DMS114 treated with DMSO at 0.1 percent for 48 hours (cell line): ENCODE results near the gene SESTD1.
"Not testable (repeated sequence)": the region's sequence is repeated elsewhere in the genome, so short reads cannot be mapped to it uniquely, and the experiment has no call there.

ENCODE experiments used
- DNase-seq: peaks from one replicate; lab custom pipeline; 2025; ENCODE audit not compliant: unreplicated experiment; lab: John Stamatoyannopoulos, UW

Gene SESTD1

DNA sequence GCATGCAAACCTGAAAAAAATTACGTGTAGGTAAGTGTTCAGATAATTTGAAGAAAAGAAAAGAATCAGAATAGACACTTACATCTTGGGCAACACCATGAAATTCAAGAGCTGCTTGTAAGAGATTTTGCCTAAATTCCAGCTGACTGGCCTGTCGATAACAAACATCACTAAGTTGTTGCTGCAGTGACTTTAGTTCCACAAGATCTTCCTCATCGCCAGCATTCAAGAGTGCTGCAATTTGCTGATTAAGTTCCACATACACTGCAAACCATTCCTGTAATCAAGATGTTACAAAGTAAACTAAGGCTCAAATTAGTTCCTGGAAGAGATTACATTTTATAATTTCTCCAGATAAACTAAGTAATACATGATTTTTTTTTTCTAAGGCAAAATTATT, 140.3 kb downstream of the SESTD1 start:
- DNase-seq = no peak

DNA sequence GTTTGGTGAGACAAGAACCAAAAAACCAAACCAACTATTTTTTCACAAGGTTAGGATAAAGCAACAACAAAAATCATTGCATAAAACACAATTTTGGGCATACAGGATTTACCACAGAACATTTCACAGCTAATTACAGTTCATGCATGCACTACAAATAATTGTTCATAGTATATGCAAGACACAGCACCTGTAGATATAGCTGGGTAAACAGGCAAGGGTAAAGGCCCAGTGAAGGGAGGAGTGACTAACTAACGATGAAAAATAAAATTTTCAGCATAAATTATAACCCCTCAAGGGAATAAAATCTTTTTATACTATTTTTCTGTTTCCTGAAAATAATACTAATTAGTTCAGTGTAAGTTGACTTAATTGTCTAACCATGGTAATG, 141.4 kb downstream of the SESTD1 start:
- DNase-seq = no peak

DNA sequence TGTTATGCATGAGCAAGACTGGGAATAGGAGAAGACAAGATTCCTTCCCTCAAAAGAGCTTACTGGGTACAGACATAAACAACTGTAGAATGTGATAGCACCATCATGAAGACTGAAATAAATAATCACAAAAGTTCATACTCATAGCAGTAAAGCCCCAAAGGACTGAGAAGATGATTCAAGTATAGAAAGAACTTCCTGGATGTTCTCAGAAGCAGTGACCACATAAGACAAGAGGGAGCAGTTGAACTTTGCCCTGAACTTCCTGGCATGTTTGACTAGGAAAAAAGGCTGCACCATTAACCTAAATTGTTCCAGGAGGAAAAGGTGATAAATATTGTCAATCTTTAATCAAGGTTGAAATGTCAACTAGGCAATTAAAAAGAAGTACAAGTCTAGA, 156.9 kb downstream of the SESTD1 start:
- DNase-seq = no peak

DNA sequence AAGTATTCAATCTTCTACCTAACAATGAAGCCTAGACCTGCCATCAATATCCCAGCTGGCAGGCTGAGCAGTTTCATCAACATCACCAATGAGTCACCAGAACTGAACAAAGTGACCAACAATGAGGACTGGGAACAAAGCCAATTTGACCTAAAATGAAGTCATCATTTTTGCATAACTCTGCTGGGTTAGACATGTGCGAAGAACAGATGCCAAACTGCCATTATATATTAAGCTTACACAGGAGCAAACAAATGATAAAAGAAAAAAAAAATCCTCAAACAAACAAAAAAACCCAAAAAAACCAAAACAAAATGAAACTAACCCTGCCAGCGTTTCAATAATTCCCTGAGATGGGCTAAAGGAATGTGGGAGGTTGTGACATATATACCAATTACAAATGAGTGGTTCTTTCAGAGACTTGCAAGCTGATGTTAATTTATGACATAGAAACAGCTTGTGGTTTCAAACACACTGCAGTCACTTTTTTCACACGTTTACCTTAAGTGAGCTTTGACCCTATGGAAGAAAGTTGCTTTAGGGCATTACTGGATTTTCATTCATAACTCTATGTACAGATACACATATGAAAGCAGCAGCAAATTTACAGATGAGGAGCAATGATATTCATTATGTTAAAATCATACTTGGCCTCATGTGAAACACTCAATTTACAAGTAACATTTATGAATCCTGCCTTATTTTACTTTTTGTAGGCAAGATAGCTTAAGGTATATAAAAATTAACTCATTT, 157.8 kb downstream of the SESTD1 start:
- no peak for DNase-seq

DNA sequence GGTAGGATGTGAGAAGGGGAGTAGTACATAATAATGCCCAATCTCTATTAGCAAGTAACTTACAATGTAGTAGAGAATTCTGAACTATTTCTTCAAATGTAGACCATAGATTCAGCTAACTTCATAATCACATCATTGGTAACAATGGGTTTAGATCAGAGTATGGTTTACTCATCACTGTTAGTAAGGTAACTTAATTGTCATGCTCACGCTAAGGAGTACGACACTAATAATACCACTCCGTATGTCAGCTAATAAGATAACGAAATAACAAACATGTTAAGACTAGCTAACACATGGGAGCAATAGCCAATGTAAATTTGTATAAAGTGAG, 158.3 kb downstream of the SESTD1 start:
- DNase-seq = no peak

DNA sequence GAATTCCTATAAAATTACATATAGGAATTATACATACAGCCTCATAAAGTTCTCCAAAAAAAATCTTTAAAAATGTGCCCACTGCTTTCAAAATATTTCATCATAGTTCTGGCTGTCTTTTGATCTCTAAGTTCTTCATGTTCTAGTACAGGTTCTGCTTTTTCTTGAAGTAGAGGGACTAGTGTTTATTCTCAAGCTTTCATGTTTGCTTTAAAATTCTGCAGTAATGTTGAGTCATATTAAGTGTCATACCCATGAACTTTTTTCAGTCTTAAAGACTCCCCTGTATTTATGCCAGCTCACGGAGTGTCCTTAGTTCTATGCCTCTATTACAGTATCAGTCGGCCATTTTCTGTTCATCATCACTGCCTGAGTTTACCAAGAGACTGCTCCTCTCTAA, 159.9 kb downstream of the SESTD1 start:
- DNase-seq = no peak

DNA sequence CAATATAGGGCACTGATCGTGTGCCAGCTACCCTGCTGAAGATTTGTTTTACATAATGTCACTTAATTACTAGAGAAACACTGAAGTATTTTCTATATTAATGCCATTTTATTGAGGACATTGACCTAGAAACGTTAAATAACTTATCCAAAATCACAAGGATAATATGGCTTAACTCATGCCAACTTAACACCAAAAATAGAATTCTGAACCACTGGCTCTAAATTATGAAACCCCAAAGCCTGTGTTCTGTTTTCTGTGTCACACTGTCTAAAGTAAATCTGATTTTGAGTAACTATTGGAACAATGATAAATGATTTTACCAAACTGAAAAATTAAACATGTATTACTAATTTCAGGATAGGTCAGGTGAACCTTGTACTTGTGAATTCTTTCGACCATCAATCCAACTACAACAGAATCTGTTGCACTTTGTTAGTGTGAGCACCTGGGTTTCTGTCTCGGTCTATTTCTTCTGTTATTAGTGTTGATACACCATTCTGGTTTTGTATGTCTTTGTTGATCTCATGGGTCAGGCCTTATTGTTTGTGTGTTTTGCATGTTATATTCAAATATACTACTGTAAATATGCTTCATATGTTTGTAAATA, 166.4 kb downstream of the SESTD1 start:
- DNase-seq = no peak

DNA sequence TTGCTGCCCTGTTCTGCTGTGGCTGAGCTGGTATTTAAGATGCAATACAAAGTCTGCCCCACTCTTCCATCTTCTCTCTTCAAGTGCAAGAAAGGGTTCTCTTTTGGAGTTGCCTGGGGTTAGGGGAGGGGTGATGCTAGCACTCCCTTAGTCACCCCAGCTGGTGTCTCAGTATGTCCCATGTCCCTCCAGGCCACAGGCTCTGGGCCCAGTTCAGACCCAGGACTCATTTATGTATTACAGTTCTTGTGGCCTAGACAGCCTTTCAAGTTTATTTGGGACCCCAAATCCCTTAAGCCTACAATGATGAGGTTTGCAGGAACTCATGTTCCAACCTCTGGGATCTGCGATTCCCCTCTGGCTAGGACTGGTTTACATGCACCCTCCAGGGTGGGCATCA, 167.5 kb downstream of the SESTD1 start:
- DNase-seq = no peak

DNA sequence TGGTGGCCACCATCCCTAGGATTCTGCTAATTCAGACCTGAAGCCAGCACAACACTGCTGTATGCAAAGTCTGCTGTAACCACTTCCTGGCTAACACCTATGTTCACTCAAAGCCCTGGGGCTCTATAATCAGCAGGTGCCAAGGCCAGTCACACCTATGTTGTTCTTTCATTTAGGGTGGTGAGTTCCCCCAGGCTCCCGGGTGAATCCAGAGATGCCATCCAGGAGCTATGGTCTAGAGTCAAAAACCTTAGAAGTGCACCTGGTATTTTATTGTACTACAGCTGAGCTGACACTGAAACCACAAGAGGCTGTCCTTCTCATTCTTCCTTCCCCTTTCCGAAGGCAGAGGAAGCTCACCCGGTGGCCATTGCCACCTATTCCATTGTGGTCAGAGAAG, 168.5 kb downstream of the SESTD1 start:
- DNase-seq = no peak

DNA sequence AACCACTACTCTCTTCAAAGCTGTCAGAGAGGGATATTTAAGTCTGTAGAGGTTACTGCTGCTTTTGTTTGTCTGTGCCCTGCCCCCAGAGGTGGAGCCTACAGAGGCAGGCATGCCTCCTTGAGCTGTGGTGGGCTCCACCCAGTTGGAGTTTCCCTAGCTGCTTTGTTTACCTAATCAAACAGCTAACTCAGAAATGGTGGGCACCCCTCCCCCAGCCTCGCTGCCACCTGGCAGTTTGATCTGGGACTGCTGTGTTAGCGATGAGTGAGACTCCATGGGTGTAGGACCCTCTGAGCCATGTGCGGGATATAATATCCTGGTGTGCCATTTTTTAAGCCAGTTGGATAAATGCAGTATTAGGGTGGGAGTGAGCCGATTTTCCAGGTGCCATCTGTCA, 171.7 kb downstream of the SESTD1 start:
- DNase-seq = not testable (repeated sequence)

DNA sequence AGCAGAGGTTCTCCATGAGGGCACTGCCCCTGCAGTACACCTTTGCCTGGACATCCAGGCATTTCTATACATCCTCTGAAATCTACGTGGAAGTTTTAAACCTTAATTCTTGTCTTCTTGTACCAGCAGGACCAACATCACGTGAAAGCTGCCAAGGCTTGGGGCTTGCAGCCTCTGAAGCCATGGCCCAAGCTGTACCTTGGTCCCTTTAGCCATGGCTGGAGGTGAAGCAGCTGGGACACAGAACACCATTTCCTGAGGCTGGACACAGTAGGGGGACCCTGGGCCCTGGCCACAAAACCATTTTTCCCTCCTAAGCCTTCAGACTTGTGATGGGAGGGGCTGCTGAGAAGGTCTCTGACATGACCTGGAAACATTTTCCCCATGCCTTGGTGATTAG, 181.9 kb downstream of the SESTD1 start:
- no peak for DNase-seq

DNA sequence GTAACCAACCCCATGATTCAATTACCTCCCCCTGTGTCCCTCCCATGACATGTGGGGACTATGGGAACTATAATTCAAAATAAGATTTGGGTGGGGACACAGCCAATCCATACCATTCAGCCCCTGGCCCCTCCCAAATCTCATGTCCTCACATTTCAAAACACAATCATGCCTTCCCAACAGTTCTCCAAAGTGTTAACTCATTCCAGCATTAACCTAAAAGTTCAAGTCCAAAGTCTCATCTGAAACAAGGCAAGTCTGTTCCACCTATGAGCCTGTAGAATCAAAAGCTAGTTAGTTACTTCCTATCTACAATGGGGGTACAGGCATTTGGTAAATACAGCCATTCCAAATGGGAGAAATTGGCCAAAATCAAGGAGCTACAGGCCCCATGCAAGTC, 182.7 kb downstream of the SESTD1 start:
- DNase-seq = no peak

DNA sequence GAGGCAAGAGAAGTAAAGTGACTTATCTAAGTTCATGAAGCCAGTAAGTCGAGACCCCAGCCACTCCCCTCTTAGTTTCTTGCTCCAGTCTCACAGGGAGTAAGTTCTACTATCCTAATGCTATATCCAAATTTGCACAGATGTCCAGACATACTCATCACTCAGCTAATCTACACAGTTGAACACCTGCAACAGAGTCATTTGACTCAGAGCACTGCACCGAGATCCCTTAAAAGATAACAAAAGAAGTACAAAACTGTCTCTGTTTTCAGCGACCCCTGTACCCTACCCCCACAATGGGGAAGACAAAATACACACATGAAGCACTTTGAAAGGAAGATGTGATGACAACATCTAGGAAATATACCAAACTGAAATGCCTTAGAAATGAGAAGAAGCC, 192.1 kb downstream of the SESTD1 start:
- no peak for DNase-seq

DNA sequence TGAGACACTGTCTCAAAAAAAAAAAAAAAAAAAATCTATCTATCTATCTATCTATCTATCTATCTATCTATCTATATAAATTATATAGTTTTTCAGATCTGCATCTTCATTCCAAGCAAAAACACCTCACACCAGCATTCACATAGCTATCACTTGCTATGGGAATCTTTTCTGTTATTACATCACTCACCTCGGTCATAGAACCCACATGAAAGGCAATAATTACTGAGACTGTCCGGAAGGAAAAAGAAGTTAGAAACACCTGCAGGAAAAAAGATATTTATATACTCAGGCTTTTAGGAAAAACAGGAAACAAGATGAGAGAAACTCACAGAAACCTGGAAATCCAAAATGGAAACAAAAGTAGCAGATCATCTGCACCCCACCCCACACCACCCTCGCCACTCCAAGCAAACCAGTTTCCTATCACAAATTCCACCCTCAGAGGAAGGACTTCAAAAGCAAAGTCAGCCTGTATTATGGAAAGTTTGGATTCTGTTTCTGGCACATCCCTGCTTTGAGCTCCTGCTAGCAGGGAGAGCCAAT, 192.7 kb downstream of the SESTD1 start:
- DNase-seq = no peak

DNA sequence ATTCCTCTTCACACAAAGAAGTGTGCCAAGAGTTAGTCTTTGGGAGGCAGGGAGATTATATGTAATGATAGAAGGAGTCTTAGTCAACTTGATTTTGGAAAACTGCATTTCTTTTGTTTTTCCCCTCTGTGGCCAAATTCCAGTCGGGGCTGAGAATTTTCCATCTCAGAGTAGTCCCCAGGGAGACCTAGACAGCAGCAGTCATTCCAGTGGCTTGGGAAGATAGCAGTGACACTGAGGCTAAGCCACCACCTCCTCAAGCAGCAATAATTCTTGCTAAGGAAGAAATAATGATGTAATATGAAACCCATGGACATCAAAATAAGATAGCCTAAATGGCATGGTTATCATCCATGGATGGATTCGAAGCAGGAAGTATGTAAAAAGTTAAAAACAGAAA, 193.7 kb downstream of the SESTD1 start:
- no peak for DNase-seq

DNA sequence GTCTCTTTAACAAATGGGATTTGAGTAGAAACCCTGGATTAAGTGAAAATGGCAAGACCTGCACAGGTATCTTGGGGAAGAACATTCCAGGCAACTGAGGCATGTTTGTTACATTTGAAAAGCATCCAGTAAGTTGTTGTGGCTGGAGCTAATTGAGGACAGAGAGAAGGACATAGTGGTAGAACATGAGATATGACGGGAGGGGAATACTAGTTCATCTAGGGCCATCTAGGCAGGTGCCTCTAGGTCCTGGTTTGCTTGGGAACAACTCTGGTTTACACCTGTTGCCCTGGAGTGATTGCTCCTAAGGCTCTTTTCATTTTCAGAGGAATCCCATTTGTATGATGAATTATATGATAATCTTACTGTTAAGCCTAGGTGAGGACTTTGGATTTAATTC, 194.9 kb downstream of the SESTD1 start:
- DNase-seq = no peak

DNA sequence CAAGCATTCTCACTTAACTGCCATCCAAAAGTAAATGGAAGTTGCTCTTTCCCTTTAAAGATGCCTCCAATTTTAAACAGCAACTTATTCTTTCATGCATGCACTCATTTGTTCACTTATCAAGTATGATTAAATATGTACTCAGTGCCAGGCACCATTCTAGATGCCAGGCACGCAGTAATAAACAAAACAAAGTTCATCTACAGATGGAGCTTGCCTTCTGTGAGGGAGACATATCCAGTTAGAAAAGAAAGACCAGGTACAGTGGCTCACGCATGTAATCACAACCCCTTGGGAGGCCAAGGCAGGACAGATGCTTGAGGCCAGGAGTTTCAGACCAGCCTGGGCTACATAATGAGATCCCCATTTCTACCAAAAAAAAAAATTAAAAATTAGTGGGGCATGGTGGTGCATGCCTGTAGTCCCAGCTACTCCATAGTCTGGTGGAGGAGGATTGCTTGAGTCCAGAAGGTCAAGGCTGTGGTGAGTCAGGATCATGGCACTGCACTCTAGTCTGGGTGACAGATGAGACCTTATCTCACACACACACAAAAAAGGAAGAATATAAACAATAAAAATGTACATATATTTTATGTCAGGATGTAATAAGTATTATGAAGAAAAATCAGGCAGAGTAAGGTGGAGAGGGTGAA, 195.5 kb downstream of the SESTD1 start:
- DNase-seq = no peak

DNA sequence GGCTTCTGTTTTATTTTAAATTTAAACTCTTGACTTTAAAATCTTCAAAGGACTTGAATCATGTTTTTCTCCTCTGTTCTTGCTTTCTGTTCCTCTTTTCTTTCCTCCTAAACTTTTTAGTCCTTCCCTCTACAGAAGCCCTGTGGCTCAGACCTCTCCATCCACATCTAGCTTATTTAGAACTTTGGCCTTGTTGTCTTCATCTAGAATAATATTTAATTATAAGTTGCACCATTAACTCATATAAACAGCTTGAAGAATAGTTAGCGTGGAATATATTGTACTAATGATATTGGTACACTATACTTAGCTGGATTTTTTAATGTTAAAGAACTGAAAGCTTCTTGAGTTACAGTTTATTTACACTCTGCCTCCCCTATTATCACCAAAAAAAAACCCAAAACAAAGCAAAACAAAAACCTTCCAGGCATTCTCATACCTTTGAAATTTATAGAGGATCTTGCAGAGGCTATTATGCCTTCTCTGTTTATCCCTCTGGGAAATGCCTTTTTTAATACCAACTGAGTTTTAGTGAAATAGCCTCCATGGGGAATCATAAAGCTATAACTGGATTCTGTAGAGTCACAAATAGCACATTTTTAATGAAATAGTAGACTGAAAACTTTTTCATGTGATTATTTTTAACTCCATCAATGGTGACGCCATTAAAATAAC, 205.5 kb downstream of the SESTD1 start:
- DNase-seq = no peak

DNA sequence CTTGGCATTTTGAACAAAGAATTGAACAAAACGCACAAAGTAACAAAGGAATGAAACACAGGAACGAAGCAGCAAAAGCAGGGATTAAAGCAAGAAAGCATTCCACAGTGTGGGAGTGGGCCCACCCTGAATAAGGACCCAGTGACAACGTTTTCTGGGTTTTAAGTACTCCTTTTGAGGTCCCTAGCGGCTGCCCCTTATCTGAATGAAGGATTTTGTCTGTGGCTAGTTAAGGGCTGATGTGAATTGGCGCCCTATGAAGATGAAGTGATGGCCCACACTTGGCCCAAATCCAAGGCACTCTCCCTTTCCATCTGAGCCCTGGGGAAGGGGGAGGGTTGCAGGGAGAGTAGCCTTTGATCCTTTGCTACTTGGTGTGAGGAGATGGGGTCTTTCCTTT, 206.9 kb downstream of the SESTD1 start:
- DNase-seq = no peak

DNA sequence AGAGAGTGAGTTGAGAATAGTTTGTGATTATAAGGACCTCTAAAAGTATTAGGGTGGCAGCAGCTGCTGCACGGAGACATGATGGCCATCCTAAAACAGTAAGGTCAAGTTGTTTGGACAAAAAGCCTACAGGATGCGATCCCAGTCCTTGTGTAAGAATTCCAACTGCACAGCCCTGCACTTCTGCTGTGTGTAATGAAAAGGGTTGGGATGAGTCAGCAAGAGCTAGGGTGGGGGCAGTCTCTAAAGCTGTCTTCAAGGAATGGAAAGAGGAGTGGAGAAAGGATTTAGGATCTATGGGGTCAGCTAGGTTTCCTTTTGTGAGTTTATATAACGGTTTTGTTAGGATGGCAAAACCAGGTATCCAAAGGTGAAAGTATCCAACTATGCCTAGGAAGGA, 211.1 kb downstream of the SESTD1 start:
- DNase-seq = not testable (repeated sequence)
